HEK293T (cell line): ENCODE data around the gene LCLAT1.
"Not testable (repeated sequence)": the region's sequence is repeated elsewhere in the genome, so short reads cannot be mapped to it uniquely, and the experiment has no call there.

Source experiments
- CTCF ChIA-PET: fragments of 350-600 bp; formaldehyde crosslinking; extraction: SDS; loops from one replicate; lab custom pipeline; 2021; ENCODE audit warnings: antibody characterized with exemption, inconsistent platforms; lab: Yijun Ruan, JAX
- POLR2A ChIA-PET: fragments of 350-600 bp; formaldehyde crosslinking; extraction: SDS; loops from one replicate; lab custom pipeline; 2020; ENCODE audit warnings: antibody characterized with exemption, inconsistent platforms; lab: Yijun Ruan, JAX
- DNase-seq: peaks from one replicate; pipeline ENCODE4 v3.0.0; 2012; ENCODE audit warnings: mixed read lengths; ENCODE audit errors: extremely low spot score
- ARNT ChIP-seq: fragments of 450-650 bp; IDR thresholded peaks from 2 replicates; pipeline ENCODE4 v1.6.1; 2017; ENCODE audit warnings: mild to moderate bottlenecking
- BHLHE40 ChIP-seq: fragments of 450-650 bp; IDR thresholded peaks from 2 replicates; pipeline ENCODE4 v1.6.1; 2016; ENCODE audit warnings: mild to moderate bottlenecking, moderate library complexity, borderline replicate concordance
- CTBP1 ChIP-seq: fragments of 450-650 bp; IDR thresholded peaks from 2 replicates; pipeline ENCODE4 v1.6.1; 2016; ENCODE audit warnings: borderline replicate concordance
- ELF4 ChIP-seq: fragments of 450-650 bp; IDR thresholded peaks from 2 replicates; pipeline ENCODE4 v1.6.1; 2017; ENCODE audit warnings: antibody characterized with exemption
- FOXA1 ChIP-seq: fragments of 450-650 bp; IDR thresholded peaks from 2 replicates; pipeline ENCODE4 v1.6.1; 2016; ENCODE audit warnings: mild to moderate bottlenecking
- FOXK2 ChIP-seq: fragments of 450-650 bp; IDR thresholded peaks from 2 replicates; pipeline ENCODE4 v1.6.1; 2016; ENCODE audit warnings: mild to moderate bottlenecking
- FOXM1 ChIP-seq: fragments of 450-650 bp; IDR thresholded peaks from 2 replicates; pipeline ENCODE4 v1.6.1; 2017; ENCODE audit warnings: mild to moderate bottlenecking, borderline replicate concordance
- HDGF ChIP-seq: fragments of 450-650 bp; IDR thresholded peaks from 2 replicates; pipeline ENCODE4 v1.6.1; 2017; ENCODE audit warnings: antibody characterized with exemption, borderline replicate concordance
- L3MBTL2 ChIP-seq: fragments of 450-650 bp; conservative IDR thresholded peaks from 2 replicates; pipeline ENCODE4 v1.6.1; 2016; ENCODE audit warnings: mild to moderate bottlenecking
- LEF1 ChIP-seq: fragments of 450-650 bp; IDR thresholded peaks from 2 replicates; pipeline ENCODE4 v1.6.1; 2017; ENCODE audit warnings: mild to moderate bottlenecking, borderline replicate concordance
- NFRKB ChIP-seq: fragments of 450-650 bp; IDR thresholded peaks from 2 replicates; pipeline ENCODE4 v1.6.1; 2016; ENCODE audit warnings: mild to moderate bottlenecking, moderate library complexity
- PKNOX1 ChIP-seq: fragments of 450-650 bp; IDR thresholded peaks from 2 replicates; pipeline ENCODE4 v1.6.1; 2016
- SP1 ChIP-seq: fragments of 450-650 bp; IDR thresholded peaks from 2 replicates; pipeline ENCODE4 v1.6.1; 2017
- SUZ12 ChIP-seq: fragments of 450-650 bp; IDR thresholded peaks from 2 replicates; pipeline ENCODE4 v1.6.1; 2016; ENCODE audit warnings: mild to moderate bottlenecking
- TARDBP ChIP-seq: fragments of 450-650 bp; IDR thresholded peaks from 2 replicates; pipeline ENCODE4 v1.6.1; 2016
- ZNF384 ChIP-seq: fragments of 450-650 bp; IDR thresholded peaks from 2 replicates; pipeline ENCODE4 v1.6.1; 2016

Gene LCLAT1

GRCh38 chr2:30503007-30503694 lies 56.1 kb downstream of the LCLAT1 start:
- no peak for DNase-seq
- no peak for TF ChIP-seq FOXK2
- TF ChIP-seq HDGF, result no peak
- TF ChIP-seq ELF4, result no peak
- TF ChIP-seq CTBP1, result no peak
- TF ChIP-seq SP1, result no peak
- no peak for TF ChIP-seq TARDBP
- TF ChIP-seq ARNT, result no peak
- TF ChIP-seq FOXM1, result no peak
- TF ChIP-seq L3MBTL2, result no peak
- no peak for TF ChIP-seq FOXA1
- TF ChIP-seq SUZ12, result no peak
- POLR2A ChIA-PET, result no interaction called here
- CTCF ChIA-PET, result interaction anchor here (0.9 kb wide), 1 partner anchor 12 kb away, joined by 4 read pairs; no protein-coding TSS in a partner anchor

- ChIA-PET POLR2A (no interaction called here), CTCF (interaction anchor here (0.9 kb wide), 1 partner anchor 12 kb away, joined by 4 read pairs; no protein-coding TSS in a partner anchor)
- TF ChIP-seq FOXA1 (no peak), TARDBP (no peak), SUZ12 (no peak), BHLHE40 (no peak), HDGF (no peak), NFRKB (no peak), FOXK2 (no peak), LEF1 (no peak), L3MBTL2 (no peak), ZNF384 (no peak), CTBP1 (no peak), FOXM1 (no peak), PKNOX1 (no peak), ARNT (no peak), ELF4 (no peak), SP1 (no peak)
- no peak for DNase-seq
These were observed 56.6 kb downstream of the LCLAT1 start for GRCh38 chr2:30503695-30504052.

- no peak for TF ChIP-seq CTBP1
- TF ChIP-seq FOXM1, result no peak
- no peak for TF ChIP-seq SP1
- no peak for TF ChIP-seq FOXK2
- no peak for TF ChIP-seq NFRKB
- TF ChIP-seq FOXA1, result no peak
- no peak for TF ChIP-seq HDGF
- TF ChIP-seq BHLHE40, result no peak
- no peak for TF ChIP-seq ZNF384
- no peak for TF ChIP-seq ARNT
- TF ChIP-seq L3MBTL2, result no peak
- no peak for TF ChIP-seq SUZ12
- no peak for TF ChIP-seq PKNOX1
- no peak for TF ChIP-seq ELF4
- ChIA-PET POLR2A (no interaction called here), CTCF (interaction anchor here (0.7 kb wide), 1 partner anchor 266 kb away, joined by 3 read pairs; no protein-coding TSS in a partner anchor)
- no peak for DNase-seq
These were observed 57.7 kb downstream of the LCLAT1 start for GRCh38 chr2:30504731-30505130.

- DNase-seq, result no peak
- CTCF ChIA-PET, result no interaction called here
- POLR2A ChIA-PET, result no interaction called here
- no peak for TF ChIP-seq SUZ12
- TF ChIP-seq ELF4, result no peak
- no peak for TF ChIP-seq FOXA1
- no peak for TF ChIP-seq ARNT
- no peak for TF ChIP-seq LEF1
- TF ChIP-seq HDGF, result no peak
These were observed 58.6 kb downstream of the LCLAT1 start for GRCh38 chr2:30505500-30506180.

GRCh38 chr2:30507460-30507859 lies 60.4 kb downstream of the LCLAT1 start:
- POLR2A ChIA-PET, result not testable (repeated sequence)

GRCh38 chr2:30509716-30510115 lies 62.7 kb downstream of the LCLAT1 start:
- TF ChIP-seq NFRKB (no peak), LEF1 (no peak), CTBP1 (no peak), BHLHE40 (no peak), FOXK2 (no peak)
- no peak for DNase-seq
- ChIA-PET POLR2A (no interaction called here), CTCF (no interaction called here)

More at GRCh38 chr2:30507460-30507859, 60.4 kb downstream of the LCLAT1 start:
- CTCF ChIA-PET, DNase-seq: not testable (repeated sequence)

GRCh38 chr2:30510409-30510808 lies 63.4 kb downstream of the LCLAT1 start:
- ChIA-PET POLR2A (interaction anchor here (1.2 kb wide), 1 partner anchor 439 kb away, joined by 4 read pairs; no protein-coding TSS in a partner anchor), CTCF (no interaction called here)
- TF ChIP-seq FOXK2 (no peak), SUZ12 (no peak), ARNT (no peak), FOXM1 (no peak), TARDBP (no peak), PKNOX1 (no peak), CTBP1 (no peak), FOXA1 (no peak), SP1 (no peak)
- no peak for DNase-seq
